NCI-H2107 (cell line): ENCODE data around the gene NATD1.

Source experiments
- DNase-seq: peaks from one replicate; lab custom pipeline; 2025; lab: John Stamatoyannopoulos, UW

Gene NATD1

DNA sequence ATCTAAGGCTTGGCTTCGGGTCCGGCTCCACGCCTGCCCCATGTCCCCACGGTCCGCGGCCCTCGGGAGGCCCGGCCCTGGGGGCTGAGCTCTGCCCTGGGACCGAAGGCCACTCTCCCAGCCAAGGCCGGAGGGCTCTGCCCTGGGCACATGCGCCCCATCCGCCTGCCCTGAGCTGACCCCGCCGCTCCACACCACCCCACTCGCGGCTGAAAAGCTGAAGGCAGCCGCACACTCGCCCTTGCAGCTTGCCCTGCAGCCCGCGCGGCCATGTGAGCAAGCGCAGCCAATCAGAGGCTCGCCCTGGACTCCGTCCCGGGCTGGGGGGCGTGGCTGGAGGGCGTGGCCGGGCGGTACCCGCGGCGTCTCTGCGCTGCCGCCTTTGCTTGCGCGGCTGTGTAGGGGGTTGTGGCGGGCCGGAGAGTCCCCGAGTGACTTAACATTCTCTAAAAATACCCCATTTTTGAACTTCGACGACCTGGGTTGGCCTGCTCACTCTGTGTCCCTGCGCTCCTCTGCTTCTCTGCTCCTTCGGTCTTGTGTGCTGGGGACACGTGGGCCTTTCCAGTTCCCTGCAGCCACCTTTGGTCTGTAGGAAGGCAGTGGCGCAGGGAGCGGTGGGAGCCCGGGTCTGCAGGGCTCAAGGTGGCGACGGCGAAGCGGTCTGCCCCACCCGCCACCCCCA, 22.5 kb upstream of the NATD1 start:
- DNase-seq = peak; percentile 31

DNA sequence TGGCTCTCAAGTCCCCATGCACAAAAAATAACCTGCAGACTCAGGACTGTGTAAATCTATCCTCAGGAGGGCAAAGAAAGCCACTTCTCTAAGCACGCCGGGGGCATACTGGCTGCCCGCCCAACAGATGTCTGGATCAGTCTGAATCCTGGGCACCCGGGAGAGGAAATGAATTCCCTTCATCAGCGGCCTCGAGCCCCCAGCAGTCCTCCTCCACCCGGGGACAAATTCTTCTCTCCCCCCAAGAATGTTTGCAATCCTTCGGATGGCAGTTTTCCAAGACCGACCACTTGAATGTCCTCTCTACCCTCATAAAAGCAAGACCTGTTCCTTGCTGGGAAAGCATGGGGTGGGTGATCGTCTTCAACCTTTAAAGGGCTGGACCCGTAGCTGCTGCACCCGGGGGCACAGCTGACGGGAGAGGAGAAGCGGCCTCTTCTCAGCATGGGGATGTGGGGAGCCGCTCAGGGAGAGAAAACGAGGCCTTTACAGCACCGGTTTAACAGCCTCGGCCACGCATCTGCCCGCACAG, 21.9 kb upstream of the NATD1 start:
- no peak for DNase-seq

DNA sequence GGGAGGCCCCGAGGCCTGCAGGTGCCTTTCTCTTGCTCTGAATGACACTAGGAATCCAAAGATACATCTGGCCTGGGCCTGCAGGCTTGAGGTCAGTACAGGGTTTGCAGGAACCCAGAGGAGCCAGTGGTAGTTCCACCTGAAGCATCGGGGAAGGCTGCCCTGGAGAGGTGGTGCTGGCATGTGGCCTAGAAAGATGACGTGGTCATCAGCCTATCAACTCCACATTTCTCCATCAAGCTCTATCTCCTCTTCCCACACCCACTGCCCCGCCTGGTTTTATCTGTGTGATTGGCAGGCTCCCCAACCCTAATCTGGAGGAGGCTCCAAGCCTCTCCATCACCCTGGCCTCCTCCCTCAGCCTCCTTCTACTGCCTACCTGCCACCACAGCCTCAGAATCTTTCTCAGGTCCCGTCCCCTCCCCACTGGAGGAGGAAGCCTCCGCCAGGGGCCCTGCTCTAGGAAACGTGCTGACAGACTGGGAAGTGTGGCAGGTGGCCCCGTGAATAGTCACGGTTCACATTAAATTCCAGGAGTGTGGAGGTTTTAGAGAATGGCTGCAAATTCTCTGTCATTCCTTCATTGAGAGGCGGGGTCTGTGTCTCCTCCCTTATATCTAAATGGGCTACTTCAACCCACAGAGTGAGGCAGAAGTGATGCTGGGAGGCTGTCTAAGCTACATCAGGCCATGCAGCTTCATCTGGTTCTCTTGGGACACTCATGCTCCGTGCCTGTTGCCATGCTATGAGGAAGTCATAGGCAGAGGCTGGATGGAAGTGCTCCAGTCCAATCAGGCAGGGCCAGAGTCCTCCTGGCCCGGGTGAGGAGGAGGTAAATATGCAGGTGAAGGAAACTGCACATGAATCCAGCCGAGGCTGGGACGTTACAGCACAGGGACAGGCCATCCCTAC, 19.9 kb upstream of the NATD1 start:
- no peak for DNase-seq

DNA sequence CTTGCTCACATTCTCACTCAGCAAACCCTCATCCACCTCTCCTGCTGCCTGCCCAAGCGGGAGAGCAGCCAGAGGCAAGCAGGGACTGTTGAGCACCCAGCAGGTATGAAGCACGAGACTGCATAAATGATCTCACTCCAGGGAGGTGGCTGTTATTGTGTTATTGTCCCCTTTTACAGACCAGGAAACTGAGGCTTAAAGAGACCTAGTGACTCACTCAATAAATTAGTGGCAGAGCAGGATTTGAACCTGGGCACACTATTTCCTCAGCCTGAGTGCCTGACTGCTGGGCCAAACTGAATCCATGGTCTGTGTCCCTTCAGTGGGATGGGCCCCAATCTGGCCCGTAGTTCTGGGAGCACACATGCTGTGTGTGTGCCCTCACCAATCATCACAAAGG, 19.0 kb upstream of the NATD1 start:
- no peak for DNase-seq

DNA sequence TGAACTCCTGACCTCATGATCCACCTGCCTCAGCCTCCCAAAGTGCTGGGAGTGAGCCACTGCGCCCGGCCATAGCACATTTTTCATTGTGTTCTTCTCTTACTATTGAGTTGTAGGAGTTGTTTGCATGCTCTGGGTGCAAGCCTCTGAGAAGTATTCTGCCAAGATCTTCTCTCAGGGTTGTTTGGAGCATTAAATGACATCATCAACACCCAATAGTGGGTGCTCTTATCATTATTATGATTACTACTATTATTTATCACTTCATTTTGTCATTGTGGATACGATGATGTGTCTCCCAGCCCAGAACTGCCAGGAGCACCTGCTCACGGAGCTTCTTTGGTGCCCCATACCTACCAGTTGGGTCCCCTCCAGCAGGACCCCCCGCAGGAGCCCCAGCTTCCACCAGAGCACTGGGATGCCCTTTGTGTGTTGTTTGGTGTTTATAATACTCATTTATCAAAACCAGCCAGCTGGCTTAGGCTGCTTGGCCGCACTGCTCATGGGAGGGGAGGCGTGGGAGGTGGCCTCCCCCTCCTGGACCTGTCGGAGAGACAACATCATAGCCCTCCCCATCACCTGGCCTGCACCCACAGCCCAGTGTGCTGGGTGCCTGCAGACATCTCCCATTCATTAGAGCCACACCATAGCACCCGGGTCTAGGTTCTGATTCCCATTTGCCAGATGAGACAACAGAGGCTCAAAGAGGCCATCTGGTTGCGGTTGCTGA, 18.4 kb upstream of the NATD1 start:
- no peak for DNase-seq

DNA sequence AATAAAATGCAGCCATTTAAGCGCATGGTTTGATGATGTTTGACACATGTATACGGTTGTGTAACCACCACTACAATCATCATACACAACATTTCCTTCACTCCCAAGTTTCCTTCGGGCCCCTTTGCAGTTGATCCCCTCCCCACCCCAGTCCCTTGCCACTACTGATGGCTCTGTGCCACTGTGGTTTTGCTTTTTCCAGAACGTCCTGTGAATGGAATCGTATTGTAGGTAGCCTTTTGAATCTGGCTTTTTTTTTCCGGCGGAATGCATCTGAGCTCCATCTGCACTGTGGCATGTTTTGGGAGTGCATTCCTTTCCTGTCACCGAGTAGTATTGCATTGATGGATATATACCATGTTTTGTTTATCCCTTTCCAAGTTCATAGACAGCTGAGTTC, 16.2 kb upstream of the NATD1 start:
- DNase-seq = no peak

DNA sequence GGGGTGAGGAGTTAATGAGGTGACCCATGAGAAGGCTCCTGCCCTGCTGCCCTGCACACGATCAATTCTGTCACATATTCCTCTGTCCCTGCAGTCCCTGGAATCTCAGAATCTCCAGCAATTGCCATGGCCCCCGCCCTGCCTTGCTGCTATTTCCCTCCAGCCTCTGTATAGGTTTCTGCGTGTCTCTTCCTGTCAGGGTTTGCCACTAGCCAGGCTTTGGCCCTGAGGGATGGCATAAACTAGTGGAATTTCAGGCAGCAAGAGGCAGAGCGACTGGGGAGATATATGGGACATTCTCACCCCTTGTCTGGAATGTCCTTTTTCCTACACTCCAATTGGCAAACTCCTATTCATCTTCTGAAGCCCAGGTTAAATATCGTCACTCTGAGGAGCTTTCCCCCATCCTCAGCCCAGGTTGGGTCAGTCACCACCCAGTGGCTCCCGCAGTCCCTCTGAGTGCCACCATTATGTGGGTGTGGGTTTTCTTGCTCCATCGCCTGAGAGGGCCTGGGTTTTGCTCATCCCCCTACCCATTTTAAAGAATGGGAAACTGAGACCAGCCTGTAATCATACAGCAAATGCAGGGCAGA, 15.5 kb upstream of the NATD1 start:
- no peak for DNase-seq

DNA sequence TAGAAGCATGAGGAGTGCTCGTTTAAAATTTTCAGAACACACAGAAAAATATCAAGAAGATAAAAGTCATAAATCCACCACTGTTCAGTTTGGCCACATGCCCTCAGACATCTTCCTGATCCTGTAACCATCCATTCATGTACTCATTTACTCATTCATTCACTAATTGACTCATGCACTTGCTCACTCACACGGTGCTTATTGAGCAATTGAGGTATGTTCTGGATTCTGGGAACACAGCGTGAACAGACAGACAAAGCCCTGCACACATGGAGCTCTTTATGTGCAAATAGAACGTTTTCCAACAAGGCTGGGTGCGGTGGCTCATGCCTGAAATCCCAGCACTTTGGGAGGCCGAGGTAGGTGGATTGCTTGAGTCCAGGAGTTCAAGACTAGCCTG, 10.2 kb upstream of the NATD1 start:
- no peak for DNase-seq

DNA sequence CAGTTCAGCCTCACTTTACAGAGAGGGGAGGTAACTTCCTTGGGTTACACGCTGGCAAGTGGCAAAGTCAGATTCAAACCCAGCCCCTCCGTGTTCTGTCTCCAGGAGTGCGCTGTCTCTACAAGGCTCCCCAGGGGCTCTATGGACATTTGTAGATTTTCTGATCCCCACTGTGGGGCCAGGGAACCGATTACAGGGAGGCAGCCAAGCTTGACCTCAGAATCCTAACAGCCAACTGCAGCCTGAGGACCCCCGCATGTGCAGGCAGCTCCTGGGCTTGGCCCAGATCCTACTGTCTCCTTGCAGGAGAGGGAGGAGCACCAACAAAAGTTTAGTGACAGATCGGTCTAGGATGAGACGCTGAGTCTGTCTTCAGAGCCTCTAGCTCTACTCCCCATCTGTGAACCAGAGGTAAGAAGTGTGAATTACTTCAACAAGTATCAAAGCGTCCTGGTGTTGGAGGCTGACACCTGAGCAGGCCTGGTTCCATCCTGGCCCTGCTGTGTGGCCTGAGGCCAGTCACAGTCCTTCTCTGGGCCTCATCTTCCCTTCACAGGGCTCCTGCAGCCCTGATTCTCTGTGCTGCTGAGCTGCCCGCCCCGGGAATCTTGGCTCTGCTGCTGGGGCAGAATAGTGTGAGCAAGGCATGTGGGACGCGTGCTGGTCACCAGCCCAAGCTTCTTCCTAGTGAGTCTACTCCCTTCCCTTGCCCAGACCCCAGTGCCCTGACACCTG, 9.2 kb upstream of the NATD1 start:
- DNase-seq = no peak

DNA sequence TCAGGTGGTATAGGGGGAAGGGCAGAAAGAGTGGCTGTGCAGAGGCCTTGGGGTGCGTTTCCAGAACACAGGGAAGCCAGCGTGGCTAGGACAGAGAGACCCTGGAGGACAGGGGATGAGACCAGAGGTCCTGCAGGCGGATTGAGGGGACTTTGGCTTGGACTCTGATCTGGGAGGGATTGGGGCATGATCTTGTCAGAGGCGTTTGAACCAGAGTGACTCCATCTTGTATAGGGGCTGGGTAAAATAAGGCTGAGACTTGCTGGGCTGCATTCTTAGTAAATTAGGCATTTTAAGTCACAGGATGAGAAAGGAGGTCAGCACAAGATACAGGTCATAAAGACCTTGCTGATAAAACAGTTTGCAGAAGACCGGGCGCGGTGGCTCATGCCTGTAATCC, 5.4 kb upstream of the NATD1 start:
- no peak for DNase-seq

DNA sequence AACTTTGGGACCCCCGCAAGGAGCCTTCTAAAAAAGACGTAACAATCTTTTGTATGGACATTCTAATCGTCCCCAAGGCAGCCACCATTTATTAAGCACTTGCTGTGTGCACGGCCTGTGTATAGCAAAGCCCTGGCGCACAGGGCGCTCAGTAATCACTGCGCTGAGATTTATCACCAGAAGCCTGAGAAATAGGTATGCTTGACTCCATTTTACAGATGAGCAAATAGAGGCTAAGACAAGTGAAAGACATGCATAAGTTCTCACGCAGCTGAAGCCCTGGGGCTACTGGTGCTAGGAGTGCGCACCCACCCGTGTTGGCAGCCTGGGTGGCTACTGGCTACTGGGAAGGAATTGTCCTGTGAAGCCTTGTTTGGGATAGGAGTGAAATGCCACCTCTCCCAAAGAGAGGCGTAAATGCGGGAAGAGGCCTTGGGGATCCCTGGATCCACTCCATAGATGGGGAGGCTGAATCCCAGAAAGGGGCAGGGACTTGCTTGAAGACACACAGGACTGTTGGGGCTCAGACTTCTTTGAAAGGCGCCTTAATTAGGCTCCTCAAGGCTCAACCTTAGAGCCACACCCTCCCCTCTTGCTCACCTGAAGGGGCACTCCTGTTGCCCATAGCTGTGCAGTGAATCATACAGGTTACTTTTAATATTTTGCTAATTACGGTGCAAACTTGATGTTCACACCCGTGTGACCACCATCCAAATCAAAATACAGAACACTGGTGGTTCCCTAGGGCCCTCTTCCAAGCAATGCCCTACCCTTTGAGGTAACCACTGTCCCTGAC, 634 bp upstream of the NATD1 start:
- no peak for DNase-seq

DNA sequence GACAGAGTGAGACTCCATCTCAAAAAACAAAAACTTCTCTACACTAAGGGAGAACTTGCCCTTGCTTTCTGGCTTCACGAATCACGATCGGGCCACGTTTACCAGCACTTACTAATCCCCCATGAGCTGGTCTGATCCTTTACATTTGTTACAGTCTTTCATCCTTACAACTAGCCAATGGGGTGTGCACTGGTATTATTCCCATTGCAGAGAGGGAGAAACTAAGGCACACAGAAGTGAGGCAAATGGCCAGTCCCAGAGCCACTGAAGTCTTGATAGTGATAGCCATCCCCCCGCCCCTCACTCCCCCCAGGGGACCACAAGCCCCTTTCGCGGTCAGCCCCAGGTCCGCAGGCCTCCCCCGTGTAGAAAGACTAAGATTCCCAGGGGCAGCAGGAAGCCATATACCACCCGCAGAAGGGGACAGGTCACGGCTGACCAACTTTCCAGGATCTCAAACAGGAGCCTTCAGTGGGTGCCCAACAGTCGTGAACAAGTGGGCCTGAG, 868 bp downstream of the NATD1 start:
- no peak for DNase-seq

DNA sequence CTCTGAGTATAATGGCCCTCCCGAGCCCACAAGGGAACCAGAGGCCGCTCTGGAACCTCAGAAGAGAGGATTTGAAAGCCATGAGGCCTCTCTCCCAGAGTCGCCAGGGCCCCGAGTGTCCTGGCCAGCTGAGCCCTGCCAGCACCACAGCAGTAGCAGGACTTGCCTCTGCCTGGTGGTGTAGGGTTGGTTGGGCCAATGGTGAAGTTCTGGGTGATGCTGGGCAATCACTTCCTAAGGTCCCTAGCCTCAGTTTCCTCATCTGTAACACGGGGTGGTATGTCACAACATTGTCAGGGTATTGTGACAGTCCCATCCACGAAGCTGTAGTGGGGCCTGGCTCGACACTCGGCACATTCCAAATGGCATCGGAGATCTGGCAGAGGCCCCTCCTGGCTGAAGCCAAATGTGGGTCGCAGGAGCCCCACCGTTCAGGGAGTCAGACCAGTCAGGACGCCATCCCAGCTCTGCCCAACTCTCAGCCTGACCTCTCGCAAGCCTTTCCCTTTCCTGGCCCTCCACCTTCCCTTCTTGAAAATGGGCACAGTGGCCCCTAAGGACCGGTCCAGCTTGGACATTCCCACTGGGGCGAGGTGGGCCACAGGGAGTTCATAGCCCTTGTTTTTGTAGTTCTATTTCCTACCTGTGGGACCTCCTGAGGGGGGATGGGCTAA, 1.7 kb downstream of the NATD1 start:
- DNase-seq = no peak

DNA sequence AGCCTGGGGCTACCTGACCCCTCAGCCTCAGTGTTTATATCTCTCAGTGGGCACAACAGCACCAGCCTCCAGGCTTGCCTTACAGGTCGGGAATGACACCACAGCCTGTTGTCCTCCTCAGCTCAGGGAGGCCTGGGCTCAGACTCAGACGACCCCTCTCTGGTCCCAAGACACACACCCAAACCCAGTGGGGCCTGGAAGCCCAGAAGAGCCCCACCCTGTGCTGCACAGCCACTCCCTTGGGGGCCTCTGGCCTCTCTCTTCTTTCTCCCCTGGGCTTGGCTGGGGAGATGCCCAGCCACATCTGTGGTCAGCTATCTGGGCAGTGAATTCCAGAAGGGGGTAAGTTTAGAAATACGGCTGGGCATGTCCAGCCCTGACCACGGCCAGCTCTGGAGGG, 2.4 kb downstream of the NATD1 start:
- DNase-seq = no peak

DNA sequence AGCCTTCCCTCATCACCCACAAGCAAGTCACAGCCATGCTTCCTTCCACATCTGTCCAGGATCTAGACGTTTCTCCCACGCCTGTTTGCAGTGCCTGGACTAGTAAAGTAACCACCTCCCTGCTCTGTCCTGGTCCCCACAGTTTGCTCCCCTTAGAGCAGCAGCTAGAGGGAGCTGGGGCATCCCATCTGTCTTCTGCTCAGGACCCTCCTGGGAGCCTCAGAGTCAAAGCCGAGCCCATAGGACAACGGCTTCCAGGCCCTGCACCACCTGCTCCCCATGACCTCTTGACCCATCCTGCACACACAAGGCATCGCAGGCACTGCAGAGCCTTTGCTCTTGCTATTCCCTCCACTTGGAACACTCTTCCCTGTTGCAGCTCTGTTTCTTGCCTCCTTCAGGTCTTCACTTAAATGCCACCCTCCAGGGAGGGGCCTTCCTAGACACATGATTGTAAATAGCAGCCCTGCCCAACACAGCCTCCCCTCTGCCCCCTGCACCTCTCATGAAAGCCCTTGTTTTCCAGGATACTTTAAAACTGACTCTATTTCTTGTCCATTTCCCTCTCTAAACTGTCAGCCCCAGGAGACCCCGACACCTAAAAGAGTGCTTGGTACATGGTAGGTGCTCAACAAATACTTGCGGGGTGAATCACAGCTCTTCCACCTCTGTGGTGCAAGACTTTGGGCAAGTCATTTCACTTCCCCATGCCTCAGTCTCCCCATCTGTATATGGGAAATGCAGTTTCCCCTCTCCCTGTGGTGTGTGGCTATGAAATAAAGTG, 3.1 kb downstream of the NATD1 start:
- no peak for DNase-seq

DNA sequence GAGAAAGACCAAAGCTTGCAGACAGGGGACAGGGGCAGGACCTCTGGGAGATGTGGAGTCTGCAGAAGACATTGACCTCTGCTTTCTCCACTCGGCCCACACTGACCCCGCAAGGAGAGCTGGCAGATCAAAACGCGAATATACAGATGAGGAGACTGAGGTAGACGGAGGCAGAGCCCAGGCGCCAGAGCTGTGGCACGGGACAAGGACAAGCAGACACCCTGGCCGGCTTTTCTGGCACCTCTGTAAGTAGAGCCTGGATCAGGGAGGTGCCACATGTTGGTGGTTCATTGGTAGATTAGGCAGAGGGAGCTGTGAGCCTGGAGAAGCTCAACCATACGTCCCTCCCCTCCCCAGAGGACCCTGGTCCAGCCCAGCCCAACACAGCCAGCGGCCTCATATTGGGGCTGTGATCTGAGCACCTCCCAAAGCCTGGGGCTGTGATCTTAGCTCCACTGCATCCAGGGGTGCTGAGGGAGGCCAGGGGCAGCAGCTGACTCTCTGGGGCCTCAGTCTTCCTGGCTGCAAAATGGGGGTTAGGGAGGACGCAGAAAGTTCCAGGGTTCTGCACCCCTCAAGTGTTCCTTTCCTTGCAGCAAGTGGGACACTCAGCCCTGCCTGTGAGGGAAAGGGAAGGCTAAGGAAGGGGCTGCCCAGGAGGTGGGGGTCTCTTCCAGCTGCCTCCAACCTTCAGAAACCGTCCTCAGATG, 4.0 kb downstream of the NATD1 start:
- no peak for DNase-seq

DNA sequence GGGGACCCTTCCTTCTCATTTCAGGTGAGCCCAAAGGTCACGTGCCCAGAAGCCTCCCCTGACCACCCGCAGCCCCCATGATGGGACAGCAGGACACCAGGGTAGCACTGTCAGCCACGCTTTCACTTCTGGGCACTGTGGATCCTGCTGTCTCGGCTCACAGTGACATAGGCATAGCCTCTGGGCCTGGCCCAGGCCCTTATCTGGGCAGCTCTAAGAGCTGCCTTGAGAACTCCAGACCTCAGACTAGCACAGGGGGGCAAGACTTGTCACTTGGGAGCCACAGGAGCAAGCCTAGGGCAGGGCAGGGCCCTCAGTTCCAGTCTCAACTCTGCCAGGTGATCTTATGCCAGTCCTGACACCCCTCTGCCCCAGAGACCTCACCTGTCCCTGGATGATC, 4.7 kb downstream of the NATD1 start:
- DNase-seq = no peak

DNA sequence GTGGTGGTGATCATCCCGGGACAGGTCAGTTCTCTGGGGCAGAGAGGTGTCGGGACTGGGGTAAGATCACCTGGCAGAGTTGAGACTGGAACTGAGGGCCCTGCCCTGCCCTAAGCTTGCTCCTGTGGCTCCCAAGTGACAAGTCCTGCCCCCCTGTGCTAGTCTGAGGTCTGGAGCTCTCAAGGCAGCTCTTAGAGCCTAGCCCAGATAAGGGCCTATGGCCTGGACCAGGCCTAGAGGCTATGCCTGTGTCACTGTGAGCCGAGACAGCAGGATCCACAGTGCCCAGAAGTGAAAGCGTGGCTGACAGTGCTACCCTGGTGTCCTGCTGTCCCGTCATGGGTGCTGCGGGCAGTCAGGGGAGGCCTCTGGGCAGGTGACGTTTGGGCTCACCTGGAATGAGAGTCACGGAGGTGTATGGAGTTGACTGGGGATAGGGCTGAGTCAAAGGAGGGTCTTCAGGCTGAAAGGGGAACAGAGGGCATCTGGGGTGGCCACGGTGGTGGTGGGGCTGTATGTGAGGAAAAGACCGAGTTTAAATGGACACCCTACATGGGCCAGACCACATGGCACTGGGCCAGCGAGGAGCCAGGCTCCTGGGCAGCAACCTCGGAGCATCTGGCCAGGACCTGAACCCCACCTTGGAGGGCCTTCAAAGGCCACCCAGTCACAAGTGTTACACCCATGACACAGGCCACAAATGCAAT, 5.5 kb downstream of the NATD1 start:
- DNase-seq = no peak
